Stimulated activated CD8-positive, alpha-beta memory T cell treated with anti-CD3 and anti-CD28 coated beads, Interleukin-15, amount 100 ng/mL, for 24 hours (primary cell): Measurements from ENCODE around the gene IBA57.

ENCODE experiments used
- DNase-seq: peaks from one replicate; pipeline ENCODE4 v3.0.0-alpha.2; 2020; ENCODE audit warnings: low read depth

Gene IBA57

DNA sequence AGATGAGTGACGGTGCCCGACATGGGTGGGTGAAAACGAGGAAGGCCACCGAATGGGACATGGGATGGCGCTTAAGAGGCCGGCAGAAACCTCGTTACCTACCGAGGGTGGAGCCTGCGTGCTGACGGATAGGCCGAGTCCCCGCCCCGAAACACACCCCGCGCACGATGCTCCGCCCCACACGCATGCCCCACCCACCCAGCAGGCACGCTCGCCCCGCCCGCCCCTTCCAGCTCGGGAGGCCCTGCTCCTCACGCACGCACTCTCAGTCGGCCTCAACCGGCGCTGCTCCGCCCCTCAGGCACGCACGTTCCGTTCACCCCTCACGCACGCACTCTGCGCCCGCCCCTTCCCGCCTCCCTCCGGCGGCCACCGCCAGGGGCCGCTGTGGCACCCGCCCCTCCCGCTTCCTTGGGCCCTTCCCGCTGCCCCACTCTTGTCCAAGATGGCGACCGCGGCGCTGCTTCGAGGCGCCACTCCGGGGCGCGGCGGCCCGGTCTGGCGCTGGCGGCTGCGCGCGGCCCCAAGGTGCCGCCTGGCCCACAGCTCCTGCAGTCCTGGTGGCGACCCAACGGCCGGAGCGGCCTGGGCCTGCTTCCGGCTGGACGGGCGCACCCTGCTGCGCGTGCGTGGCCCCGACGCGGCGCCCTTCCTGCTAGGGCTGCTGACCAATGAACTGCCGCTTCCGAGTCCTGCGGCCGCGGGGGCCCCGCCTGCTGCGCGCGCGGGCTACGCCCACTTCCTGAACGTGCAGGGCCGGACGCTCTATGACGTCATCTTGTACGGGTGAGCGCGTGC, at the start of gene IBA57:
IBA57 (plus strand) TSS at position 433 of the 798 bp plus-strand sequence; CDS start at position 446, 13 bp downstream.
- DNase-seq, result peak; percentile 98

DNA sequence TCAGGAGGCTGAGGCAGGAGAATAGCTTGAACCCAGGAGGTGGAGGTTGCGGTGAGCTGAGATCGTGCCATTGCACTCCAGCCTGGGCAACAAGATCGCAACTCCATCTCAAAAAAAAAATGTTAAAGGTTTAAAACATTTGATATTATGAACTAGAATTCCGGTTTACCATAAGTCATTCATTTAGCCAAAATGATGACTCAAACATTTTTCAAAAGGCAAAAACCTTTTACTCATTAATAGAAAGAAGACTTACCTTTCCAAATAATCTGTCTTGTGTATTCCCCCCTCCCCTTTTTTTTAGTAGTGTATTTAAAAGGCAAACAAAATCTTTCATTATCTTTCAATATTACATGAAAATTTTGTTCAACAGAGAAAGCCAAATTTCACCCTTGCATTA, 48.3 kb upstream of the IBA57 start:
- no peak for DNase-seq

DNA sequence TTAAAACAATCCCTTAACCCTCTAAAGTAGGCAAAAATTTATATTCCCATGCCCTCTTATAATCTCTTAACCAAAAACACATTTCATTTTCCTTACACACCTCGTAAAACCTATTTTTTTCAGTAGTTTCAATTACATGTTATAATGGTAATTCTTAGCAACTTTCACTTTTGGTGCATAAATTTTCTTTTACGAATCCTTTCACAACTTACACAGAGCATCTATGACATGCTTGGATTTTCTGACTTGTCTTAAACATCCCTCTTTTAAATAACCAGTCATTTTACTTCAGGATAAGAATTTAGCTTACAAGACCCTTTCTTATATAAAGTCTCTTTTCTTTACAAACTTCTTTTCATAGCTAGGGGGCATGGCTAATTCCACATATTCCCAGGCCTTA, 47.6 kb upstream of the IBA57 start:
- no peak for DNase-seq

- DNase-seq, result no peak
Observed at GRCh38 chr1:228120351-228120750, 45.3 kb upstream of the IBA57 start.

- no peak for DNase-seq
Observed at GRCh38 chr1:228120857-228121489, 44.6 kb upstream of the IBA57 start.

DNA sequence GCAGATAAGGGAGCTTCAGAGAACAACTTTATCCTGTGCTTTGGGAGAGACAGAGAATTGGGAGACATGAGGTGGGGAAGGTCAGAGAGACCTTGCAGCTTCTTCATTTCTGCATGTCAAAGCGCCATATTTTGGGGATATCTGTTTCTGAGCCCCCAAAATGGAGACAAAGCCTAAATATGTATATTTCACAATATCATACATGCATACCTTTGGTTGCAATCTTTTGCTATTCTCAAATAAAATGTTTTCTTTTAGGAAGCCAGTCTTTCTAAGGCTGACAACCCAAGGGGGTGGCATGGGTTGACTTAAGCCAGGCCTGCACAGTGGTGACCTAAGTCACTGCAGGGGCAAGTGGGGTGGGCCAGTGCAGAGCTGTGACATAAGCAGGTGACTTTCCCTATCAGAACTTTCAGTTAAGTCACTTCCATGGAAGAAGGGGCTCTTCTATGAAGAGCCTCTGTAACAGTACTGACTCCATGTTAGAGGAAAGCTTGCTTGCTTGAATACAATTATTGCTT, 42.6 kb upstream of the IBA57 start:
- no peak for DNase-seq

DNA sequence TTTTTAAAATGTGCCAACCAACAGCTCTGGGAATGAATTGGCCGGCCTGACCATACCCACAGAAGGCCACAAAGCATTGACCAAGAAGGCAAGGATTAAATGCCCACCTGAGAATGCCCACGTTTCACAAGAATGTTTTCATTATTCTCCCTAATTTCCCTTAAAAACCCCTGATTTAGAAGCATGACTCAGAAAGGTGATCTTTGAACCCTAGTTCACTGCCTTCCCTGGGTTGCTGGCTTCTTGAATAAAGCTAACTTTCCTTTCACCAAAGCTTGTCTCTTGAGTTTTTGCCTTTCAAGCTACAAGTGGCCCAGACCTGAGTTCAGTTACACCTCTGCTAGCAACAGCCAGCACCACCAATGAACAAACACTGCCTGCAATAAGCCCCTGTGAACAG, 42.1 kb upstream of the IBA57 start:
- DNase-seq, result no peak

DNA sequence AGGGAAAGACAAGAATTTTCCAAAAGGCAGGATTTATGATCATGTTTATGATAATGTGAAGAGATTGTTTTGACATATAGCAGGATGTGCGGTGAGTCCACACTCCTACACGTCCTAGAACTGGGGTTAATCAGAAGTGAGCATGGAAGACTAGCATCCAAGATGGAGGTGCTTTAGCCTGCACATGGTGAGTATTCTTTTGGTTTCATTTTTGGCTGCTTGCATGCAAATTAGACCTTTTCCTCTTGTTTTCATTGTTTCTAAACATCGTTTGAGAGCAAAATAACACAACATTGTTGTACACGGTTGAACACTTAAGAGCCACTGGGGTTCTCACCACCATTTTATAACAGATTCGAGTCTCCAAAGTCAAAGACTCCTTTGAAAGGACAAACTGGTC, 40.4 kb upstream of the IBA57 start:
- DNase-seq, result no peak

GRCh38 chr1:228131766-228132165, 33.8 kb upstream of the IBA57 start:
- no peak for DNase-seq

- DNase-seq, result no peak
Observed at GRCh38 chr1:228134591-228134990, 31.0 kb upstream of the IBA57 start.

DNA sequence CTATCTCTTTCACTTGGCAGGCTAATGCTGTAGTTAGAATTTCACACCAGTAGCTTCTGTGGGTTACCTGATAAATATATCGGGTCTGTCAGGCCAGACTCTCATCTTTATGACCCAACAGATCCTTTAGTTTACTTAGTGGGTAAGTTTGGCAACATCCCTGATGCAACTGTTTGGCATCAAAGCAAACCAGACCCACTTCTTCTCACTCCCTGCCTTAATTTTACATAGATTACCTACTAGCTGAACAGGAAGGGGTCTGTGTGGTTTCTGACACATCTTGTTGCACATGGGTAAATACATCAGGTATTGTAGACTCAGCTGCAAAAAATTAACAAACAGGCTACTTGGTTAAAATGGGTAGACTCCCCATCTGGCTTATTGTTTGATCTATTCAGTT, 28.7 kb upstream of the IBA57 start:
- DNase-seq, result no peak

DNA sequence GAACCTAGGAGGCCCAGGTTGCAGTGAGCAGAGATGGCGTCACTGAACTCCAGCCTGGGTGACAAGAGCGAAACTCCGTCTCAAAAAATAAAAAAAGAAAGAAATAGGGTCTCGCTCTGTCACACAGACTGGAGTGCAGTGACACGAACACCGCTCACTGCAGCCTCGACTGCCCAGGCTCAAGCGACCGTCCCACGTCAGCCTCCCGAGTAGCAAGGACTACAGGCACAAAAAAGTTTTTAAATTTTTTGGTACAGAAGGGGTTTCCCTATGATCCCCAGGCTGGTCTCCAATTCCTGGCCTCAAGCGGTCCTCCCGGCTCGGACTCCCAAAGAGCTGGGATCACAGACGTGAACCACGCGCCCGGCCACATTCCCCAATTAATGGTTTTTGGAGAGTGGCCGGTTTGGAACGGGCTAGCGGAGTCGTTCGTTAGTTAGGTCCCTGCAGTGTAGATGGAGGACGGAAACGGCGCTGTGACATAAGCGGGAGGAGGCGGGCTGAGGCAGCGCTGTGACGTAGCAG, 26.1 kb upstream of the IBA57 start:
- no peak for DNase-seq

DNA sequence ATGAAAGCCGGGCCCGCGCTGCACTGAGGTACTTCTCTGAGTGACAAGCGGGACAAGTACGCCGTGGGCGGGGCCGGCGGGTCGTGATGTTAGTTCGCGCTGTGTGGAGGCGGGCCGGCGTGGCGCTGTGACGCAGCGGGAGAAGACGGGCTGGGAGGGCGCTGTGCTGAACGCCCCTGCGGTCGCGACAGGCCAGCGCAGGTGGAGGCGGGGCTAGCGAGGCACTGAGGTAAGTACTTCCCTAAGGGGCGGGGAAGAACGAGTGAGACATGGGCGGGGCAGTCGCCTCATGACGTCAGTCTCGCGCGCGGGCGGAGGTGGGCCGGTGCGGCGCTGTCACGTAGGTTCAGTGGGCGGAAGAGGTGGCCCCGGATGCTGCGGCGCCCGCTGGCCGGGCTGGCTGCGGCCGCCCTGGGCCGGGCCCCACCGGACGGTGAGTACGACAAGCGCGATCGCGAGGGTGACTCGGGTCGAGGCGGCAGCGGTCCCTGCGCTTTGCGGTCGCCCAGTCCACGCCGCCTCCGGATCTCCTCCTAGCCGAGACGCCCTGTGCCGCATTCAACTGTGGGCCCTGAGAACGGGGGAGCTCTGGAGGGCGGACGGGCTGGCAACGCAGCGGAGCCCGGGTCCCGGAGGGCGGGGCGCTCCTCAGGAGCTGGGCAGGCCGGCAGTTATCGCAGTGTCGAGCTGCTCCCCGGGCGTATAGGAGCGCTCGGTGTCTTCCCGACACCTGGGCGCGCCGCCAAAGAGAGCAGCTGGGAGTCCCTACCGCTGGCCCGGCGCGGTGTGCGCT, 25.5 kb upstream of the IBA57 start, which contains the start of gene GUK1:
GUK1 (plus strand) TSS at position 349 of the 793 bp plus-strand sequence; CDS start at position 373, 24 bp downstream.
- DNase-seq, result peak; percentile 99

- no peak for DNase-seq
Observed at GRCh38 chr1:228140724-228141225, 24.8 kb upstream of the IBA57 start.

DNA sequence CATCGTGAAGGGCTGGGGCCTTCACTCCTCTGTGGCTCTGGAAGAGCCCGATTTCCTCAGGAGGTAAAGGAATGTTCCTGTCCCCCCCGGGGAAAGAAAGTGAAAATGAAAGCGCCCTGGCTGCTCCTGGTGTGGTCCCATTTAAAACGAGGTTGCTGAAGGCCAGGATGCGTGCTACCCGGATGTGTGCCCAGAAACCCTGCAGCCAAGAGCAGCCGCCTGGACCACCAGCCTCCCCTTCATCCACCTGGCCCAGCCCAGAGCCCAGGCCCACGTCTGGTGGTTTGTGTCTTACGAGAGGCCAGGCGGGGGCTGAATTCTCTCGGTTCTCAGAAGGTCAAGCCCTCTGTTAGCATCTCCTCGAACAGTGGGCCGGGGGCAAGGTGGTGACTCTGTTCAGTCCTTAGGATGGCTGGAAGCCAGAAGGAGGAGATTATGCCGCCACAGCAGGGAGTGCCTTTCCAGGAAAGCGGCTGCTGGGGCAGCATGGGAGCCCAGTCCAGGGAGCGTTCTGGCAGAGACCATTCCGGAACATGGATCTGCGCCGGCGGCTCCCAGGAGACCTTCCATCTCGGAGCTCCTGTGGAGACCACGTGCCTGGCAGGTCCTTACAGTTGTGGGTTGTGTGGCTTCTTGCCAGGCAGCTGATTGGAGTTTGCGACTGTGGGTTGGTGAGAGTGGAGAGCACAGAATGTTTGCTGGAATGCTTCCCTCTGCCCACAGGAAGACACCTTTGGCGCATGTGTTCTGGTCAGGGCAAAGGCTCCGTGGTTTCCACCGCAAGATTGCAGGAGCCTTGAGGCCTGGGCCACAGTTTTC, 24.2 kb upstream of the IBA57 start:
- no peak for DNase-seq

DNA sequence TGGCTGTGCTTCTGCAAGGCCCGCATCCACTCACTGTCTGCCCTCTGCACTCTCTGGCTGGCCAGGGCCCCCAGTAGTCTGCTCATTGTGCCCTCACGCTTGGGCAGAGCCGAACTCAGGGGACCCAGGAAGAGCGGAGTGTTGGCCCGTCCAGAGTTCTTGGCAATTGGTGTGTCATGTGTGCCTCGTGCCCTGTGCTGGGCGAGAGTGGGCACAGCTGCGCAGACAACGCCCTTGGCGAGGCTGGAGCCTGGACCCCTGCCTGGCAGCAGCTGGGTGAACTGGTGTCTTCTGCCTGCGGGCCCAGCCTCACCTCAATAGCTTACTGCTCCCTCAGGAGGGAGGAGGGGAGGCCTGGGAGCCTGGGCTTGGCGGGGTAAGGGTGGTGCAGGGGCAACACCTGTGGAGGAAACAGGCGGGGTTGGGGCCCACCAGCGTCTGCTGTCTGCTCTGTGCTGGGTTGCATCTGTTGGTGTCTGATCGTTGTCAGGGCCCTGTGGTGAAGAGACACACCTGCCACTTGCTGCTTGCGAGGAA, 23.4 kb upstream of the IBA57 start:
- DNase-seq, result no peak

- DNase-seq, result no peak
Observed at GRCh38 chr1:228142701-228143136, 22.9 kb upstream of the IBA57 start.

DNA sequence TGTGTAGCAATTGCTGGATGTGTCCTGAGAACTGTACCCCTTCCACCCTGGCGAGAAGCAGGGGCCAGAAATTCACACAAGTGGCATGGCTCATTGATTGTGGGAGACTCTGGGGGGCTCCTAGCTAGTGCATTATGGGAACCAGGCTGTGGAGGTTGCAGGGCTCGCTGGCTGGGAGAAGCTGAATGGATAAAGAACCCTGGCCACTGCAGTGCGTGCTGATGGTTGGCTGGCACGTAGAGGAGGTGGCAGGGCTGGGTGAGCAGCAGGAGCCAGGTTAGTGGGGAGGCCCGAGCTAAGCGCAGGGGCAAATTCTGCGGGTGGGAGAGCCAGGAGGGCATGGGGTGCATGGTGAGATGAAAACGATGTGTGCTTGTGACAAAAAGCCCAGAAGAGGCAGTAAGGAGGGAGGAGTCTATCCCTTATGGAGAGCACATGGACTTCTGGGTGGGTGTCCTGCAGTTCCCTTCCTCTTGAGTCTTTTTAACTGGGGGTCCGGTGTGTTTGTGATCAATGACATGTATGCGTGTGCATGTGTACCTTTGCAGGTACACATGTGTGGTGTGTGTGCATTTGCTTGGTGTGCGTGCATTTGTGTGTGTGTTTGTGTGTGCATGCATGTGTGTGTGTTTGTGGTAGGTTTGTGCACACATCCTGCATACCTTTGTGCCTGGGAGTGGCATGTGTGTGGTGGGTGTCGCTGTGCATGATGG, 22.0 kb upstream of the IBA57 start:
- no peak for DNase-seq

DNA sequence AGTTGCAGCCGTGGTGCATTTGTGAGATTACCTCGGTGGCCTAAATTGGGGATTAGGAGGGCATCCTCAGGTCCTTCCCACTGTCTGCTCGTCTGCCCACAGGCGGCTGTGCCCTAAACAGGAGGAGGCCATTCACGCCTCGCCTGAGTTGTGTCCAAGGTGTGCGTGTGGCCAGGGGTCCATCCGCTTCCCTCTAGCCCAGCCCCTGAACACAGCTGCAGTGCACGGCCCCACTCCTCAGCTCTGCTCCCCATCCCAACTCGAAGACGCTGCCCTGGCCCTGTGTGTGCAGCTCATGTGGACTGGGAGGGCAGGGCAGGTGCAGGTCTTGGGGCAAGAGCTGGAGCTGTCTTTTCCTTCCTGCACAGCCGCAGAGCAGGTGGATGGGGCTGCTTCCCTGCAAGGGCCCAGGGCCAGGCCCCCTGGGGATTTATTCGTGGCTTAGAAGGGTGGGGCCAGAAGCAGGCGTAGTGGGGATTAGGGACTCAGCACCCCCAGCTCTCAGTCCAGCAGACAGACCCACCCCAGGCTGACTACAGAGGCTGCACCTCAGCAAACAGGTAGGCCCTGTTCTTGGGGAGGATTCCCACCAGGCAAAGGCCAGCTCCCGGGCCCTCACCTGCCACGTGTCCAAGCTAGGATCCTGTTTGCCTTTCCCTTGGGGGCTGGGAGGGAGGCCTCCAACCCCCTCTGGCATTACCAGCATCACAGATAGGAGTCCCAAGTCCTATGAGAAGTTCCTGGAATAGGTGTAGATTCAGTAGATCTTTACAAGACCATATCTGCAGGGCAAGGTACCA, 21.2 kb upstream of the IBA57 start:
- no peak for DNase-seq
